H1 (cell line): Measurements from ENCODE around the gene B3GALNT1.

Source experiments
- EP300 ChIP-seq, 2 experiments: IDR thresholded peaks; 1 replicate in 1 of 2; 2 replicates in 1 of 2; pipeline ENCODE4 v1.6.1; 2011 to 2012; ENCODE audit warnings: low read depth in 2 of 2, low read length in 2 of 2, mild to moderate bottlenecking in 2 of 2, borderline replicate concordance in 1 of 2, inconsistent platforms in 1 of 2, moderate library complexity in 1 of 2
- MAX ChIP-seq: IDR thresholded peaks from 2 replicates; pipeline ENCODE4 v1.6.1; 2012; ENCODE audit warnings: inconsistent platforms
- TF ChIP-seq, protein P1 (sequence below), 3 experiments: IDR thresholded peaks; 1 replicate in 2 of 3; 2 replicates in 1 of 3; pipeline versions ENCODE4 v1.5.1 to v1.6.1; 2011; ENCODE audit warnings: low read length in 3 of 3, mild to moderate bottlenecking in 3 of 3, inconsistent platforms in 2 of 3, low read depth in 1 of 3, moderate library complexity in 1 of 3; ENCODE audit not compliant: insufficient read depth in 1 of 3; ENCODE audit errors: control extremely low read depth in 1 of 3

DNA sequence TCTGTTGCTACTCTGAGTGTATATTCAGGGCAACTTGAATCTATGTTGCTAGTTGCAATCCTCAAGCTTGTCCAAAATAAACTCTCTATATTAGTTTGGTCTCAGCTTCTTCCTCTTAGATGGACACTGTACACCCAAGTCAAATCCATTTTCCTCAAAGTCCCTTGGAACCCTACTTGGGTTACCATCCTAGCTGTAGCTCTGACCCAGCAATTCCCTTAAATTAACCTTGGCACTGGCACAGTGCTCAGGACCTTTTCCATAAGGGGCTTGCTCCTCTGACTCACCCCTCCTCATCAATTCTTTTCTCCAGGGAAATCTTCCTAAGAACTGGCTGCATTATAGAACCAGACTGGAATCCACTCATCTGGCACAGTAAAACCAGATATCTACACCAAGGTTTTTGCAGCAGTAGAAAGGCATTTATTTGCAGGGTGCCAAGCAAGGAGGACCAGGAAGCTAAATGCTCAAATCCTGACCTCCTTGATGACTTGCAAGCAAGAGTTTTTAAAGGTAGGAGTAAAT lies 44.9 kb upstream of the B3GALNT1 start:
- TF ChIP-seq EP300 (IDR thresholded peaks at IDR 0.05; ENCODE audit: borderline replicate concordance in 1 of 2, low read depth in 2 of 2, low read length in 2 of 2) (no peak), MAX (no peak)
- TF ChIP-seq, protein P1, sequence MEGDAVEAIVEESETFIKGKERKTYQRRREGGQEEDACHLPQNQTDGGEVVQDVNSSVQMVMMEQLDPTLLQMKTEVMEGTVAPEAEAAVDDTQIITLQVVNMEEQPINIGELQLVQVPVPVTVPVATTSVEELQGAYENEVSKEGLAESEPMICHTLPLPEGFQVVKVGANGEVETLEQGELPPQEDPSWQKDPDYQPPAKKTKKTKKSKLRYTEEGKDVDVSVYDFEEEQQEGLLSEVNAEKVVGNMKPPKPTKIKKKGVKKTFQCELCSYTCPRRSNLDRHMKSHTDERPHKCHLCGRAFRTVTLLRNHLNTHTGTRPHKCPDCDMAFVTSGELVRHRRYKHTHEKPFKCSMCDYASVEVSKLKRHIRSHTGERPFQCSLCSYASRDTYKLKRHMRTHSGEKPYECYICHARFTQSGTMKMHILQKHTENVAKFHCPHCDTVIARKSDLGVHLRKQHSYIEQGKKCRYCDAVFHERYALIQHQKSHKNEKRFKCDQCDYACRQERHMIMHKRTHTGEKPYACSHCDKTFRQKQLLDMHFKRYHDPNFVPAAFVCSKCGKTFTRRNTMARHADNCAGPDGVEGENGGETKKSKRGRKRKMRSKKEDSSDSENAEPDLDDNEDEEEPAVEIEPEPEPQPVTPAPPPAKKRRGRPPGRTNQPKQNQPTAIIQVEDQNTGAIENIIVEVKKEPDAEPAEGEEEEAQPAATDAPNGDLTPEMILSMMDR (IDR thresholded peaks at IDR 0.05; ENCODE audit: control extremely low read depth in 1 of 3, insufficient read depth in 1 of 3, low read depth in 1 of 3, low read length in 3 of 3), result no peak
